ENCODE data around the gene RNF213. TPM values are rescaled to one million over a fixed set of nuclear protein-coding genes. Genes with fewer than 3 reads are reported as not detected.
A peak's percentile ranks its signal among the peaks of the same experiment; 100 is the strongest.

The RNF213 gene
- total and polyA plus RNA-seq, 2 of the 8 experiments (the other 6 are each of a cell fraction or from before 2014, with no cell fraction given), result 33.8 to 62.8 TPM

- Histone ChIP-seq H3K23ac (ENCODE audit: insufficient read length) (no peak overlapping the region), H2BK120ac (replicated peaks; ENCODE audit: low read depth, low read length) (no peak overlapping the region), H2BK15ac (ENCODE audit: low read length) (no peak overlapping the region), H3K79me1 (ENCODE audit: low read depth, low read length) (peaks cover 8% of the 10 kb centered on the region), H3K23me2 (ENCODE audit: low read depth, low read length) (peaks cover 10% of the 10 kb centered on the region; the same call in 1 of the 2 replicates), H4K8ac (ENCODE audit: extremely low read depth, insufficient read depth, low read length) (no peak overlapping the region), H3K27me3 (replicated peaks in 1 of 4; ENCODE audit: control insufficient read depth in 3 of 4, extremely low read depth in 1 of 4, insufficient read depth in 3 of 4, low read length in 3 of 4) (no peaks in the 10 kb centered on the region; a peak in 1 of 7 replicates), H2BK12ac (ENCODE audit: low read depth, low read length) (no peak overlapping the region), H3K79me2 (ENCODE audit: control insufficient read depth in 1 of 2, insufficient read depth in 2 of 2, low read length in 2 of 2) (no peaks in the 10 kb centered on the region), H3K4me3 (ENCODE audit: extremely low read depth in 1 of 4, insufficient read depth in 2 of 4, low read depth in 3 of 4, low read length in 4 of 4) (peak overlapping the region; percentile 64 to 97 (median 76); a peak in 6 of 8 replicates), H3K9ac (replicated peaks in 1 of 4; ENCODE audit: extremely low read depth in 1 of 4, low read depth in 3 of 4, low read length in 3 of 4) (no peak overlapping the region), H4K91ac (replicated peaks; ENCODE audit: insufficient read length, low read length) (no peak overlapping the region), H4K20me1 (replicated peaks in 1 of 2; ENCODE audit: control insufficient read depth in 1 of 2, insufficient read depth in 2 of 2, low read length in 2 of 2) (peaks cover 2 to 15% of the 10 kb centered on the region in 2 experiments), H2BK20ac (ENCODE audit: low read length) (no peak overlapping the region), H3K4me2 (ENCODE audit: insufficient read depth in 1 of 2, low read depth in 2 of 2, low read length in 2 of 2) (peak overlapping the region; percentile 70 to 100), H3K9me3 (ENCODE audit: insufficient read depth in 2 of 2, low read depth in 1 of 2, low read length in 1 of 2) (no peaks in the 10 kb centered on the region), H3K4me1 (replicated peaks in 1 of 4; ENCODE audit: control insufficient read depth in 3 of 4, insufficient read depth in 4 of 4, low read length in 3 of 4) (peaks cover 0 to 21% (median 11%) of the 10 kb centered on the region in 4 experiments; a peak in 6 of 7 replicates), H3K4ac (replicated peaks; ENCODE audit: insufficient read length, low read depth, low read length) (no peak overlapping the region), H3K56ac (replicated peaks; ENCODE audit: insufficient read length, low read depth, low read length) (no peak overlapping the region), H3K27ac (ENCODE audit: low read depth, low read length) (no peak overlapping the region), H2AFZ (ENCODE audit: low read length) (no peak overlapping the region), H2BK5ac (ENCODE audit: low read depth, low read length) (no peak overlapping the region), H3K18ac (ENCODE audit: extremely low read depth, low read length) (no peak overlapping the region), H3K14ac (ENCODE audit: insufficient read length) (no peak overlapping the region), H3K36me3 (ENCODE audit: control insufficient read depth in 2 of 4, insufficient read depth in 4 of 4, low read length in 3 of 4) (peaks cover 0 to under 1% (median 0%) of the 10 kb centered on the region in 4 experiments; a peak in 2 of 8 replicates), H4K5ac (ENCODE audit: insufficient read length, low read depth, low read length) (no peak overlapping the region), H2AK5ac (ENCODE audit: low read depth, low read length) (no peak overlapping the region)
- FAIRE-seq (no peak), DNase-seq (ENCODE audit: low read depth in 1 of 2, low spot score in 2 of 2) (no peak)
- POLR2A ChIA-PET (ENCODE audit: partially characterized antibody), result interaction anchor here (0.9 kb wide), 1 partner anchor 76 kb away, joined by 3 read pairs; no protein-coding TSS in a partner anchor
- CTCF ChIA-PET (ENCODE audit: partially characterized antibody), result no interaction called here
- whole genome bisulfite sequencing, 2 experiments (ENCODE audit: extremely low coverage in 1 of 2, insufficient coverage in 1 of 2, insufficient read length in 1 of 2, insufficient replicate concordance in 2 of 2, low coverage in 1 of 2, low lambda C conversion rate in 2 of 2, missing lambda C conversion rate in 1 of 2), result 90% methylated on average over 28 of the region's 29 CpGs; no CpG with 5 or more reads in 1 of the 2 experiments
- TF ChIP-seq SP4 (IDR thresholded peaks at IDR 0.05; ENCODE audit: low read length) (no peak), GTF2F1 (IDR thresholded peaks at IDR 0.05; ENCODE audit: borderline replicate concordance, low read depth, low read length) (no peak), SAP30 (IDR thresholded peaks at IDR 0.05; ENCODE audit: insufficient read depth, insufficient replicate concordance, low read length) (no peak), TCF12 (IDR thresholded peaks at IDR 0.05; ENCODE audit: low read depth, low read length) (no peak), KDM4A (IDR thresholded peaks at IDR 0.05; ENCODE audit: low read depth, low read length, severe bottlenecking) (no peak), TBP (IDR thresholded peaks at IDR 0.05; ENCODE audit: low read depth, low read length) (no peak), ASH2L (IDR thresholded peaks at IDR 0.05; ENCODE audit: low read length) (no peak), FOSL1 (IDR thresholded peaks at IDR 0.05; ENCODE audit: insufficient read depth, low read depth, low read length) (no peak), SP1 (IDR thresholded peaks at IDR 0.05; ENCODE audit: low read depth, low read length) (no peak), KDM5A (IDR thresholded peaks at IDR 0.05; ENCODE audit: low read length) (no peak), CREB1 (IDR thresholded peaks at IDR 0.05) (no peak), SIRT6 (IDR thresholded peaks at IDR 0.05; ENCODE audit: low read length) (no peak), RFX5 (IDR thresholded peaks at IDR 0.05; ENCODE audit: borderline replicate concordance, low read depth, low read length) (no peak), RXRA (IDR thresholded peaks at IDR 0.05; ENCODE audit: insufficient read depth, low read depth, low read length) (no peak)
Measured at GRCh38 chr17:80221351-80222105, 39.1 kb upstream of the RNF213 start.

Data from H1 (cell line).